CD14-positive monocyte (primary cell): ENCODE data around the gene PCGF1. TPM values are rescaled to one million over a fixed set of nuclear protein-coding genes. Genes with fewer than 3 reads are reported as not detected.

Experiments used
- DNase-seq, 3 donors: peaks; one replicate each; pipeline ENCODE4 v3.0.0-alpha.2; 2011 to 2022
- H2AFZ ChIP-seq: 2 replicates; pipeline ENCODE4 v1.6.0; 2012; ENCODE audit warnings: mild to moderate bottlenecking, low read depth, low read length, inconsistent platforms; ENCODE audit not compliant: insufficient read depth, poor library complexity, severe bottlenecking
- H3K27ac ChIP-seq, 2 donors: 1 replicate in 1 of 2; 2 replicates in 1 of 2; pipeline ENCODE4 v1.5.1; 2012 to 2013; ENCODE audit warnings: low read length in 2 of 2, control low read depth in 1 of 2, inconsistent platforms in 1 of 2, low read depth in 1 of 2, mild to moderate bottlenecking in 1 of 2
- H3K27me3 ChIP-seq, 2 donors: one replicate each; pipeline versions ENCODE4 v1.6.0 to v1.6.1; 2011 to 2013; ENCODE audit warnings: low read length in 2 of 2; ENCODE audit not compliant: control insufficient read depth in 2 of 2, insufficient read depth in 2 of 2
- H3K36me3 ChIP-seq, 2 donors: replicated peaks in 1 of 2; 1 replicate in 1 of 2; 2 replicates in 1 of 2; pipeline versions ENCODE4 v1.5.1 to v1.6.1; 2012 to 2013; ENCODE audit warnings: low read length in 2 of 2, control low read depth in 1 of 2, inconsistent platforms in 1 of 2, mild to moderate bottlenecking in 1 of 2; ENCODE audit not compliant: insufficient read depth in 2 of 2, control insufficient read depth in 1 of 2
- H3K4me1 ChIP-seq, 2 donors: 1 replicate in 1 of 2; 2 replicates in 1 of 2; pipeline versions ENCODE4 v1.5.1 to v1.6.1; 2012 to 2013; ENCODE audit warnings: low read length in 2 of 2, control low read depth in 1 of 2, inconsistent platforms in 1 of 2, mild to moderate bottlenecking in 1 of 2, moderate library complexity in 1 of 2; ENCODE audit not compliant: insufficient read depth in 2 of 2, control insufficient read depth in 1 of 2
- H3K4me2 ChIP-seq: replicated peaks from 2 replicates; pipeline ENCODE3; 2012; ENCODE audit warnings: low read length, moderate library complexity, mild to moderate bottlenecking; ENCODE audit not compliant: poor library complexity, severe bottlenecking; ENCODE audit errors: extremely low read depth
- H3K4me3 ChIP-seq, 3 experiments: fragments of 200-600 bp in 1 of 3; sonication (generic) in 1 of 3; replicated peaks in 1 of 3; 1 replicate in 2 of 3; 2 replicates in 1 of 3; pipeline ENCODE4 v1.5.1; 2011 to 2013; ENCODE audit warnings: low read length in 3 of 3, mild to moderate bottlenecking in 3 of 3, control low read depth in 2 of 3, low read depth in 2 of 3, inconsistent platforms in 1 of 3, moderate library complexity in 1 of 3
- H3K79me2 ChIP-seq: 2 replicates; pipeline ENCODE4 v1.6.0; 2012; ENCODE audit warnings: mild to moderate bottlenecking, control low read depth, inconsistent platforms, low read length, moderate library complexity; ENCODE audit not compliant: insufficient read depth
- H3K9ac ChIP-seq: 2 replicates; pipeline ENCODE4 v1.6.0; 2017; ENCODE audit warnings: low read length, mild to moderate bottlenecking; ENCODE audit not compliant: insufficient read depth, poor library complexity, severe bottlenecking
- H3K9me3 ChIP-seq, 2 donors: replicated peaks in 1 of 2; 1 replicate in 1 of 2; 2 replicates in 1 of 2; pipeline versions ENCODE4 v1.5.1 to v1.6.1; 2012 to 2013; ENCODE audit warnings: low read length in 2 of 2, control low read depth in 1 of 2; ENCODE audit not compliant: control insufficient read depth in 1 of 2, insufficient read depth in 1 of 2
- H4K20me1 ChIP-seq: 2 replicates; pipeline ENCODE4 v1.6.0; 2012; ENCODE audit warnings: mild to moderate bottlenecking, low read length, control low read depth, moderate library complexity; ENCODE audit not compliant: insufficient read depth
- H3K27ac Mint-ChIP-seq, 7 donors: one replicate each; pipeline ENCODE4 v1.8.0; 2020; ENCODE audit warnings: mild to moderate bottlenecking in 7 of 7, mixed read lengths in 7 of 7, moderate library complexity in 6 of 7, inconsistent platforms in 2 of 7
- H3K27me3 Mint-ChIP-seq, 3 donors: one replicate each; pipeline ENCODE4 v1.8.0; 2021 to 2022; ENCODE audit warnings: low read depth in 3 of 3, mild to moderate bottlenecking in 3 of 3, mixed read lengths in 3 of 3, moderate library complexity in 3 of 3, inconsistent platforms in 1 of 3
- H3K36me3 Mint-ChIP-seq, 2 donors: one replicate each; pipeline ENCODE4 v1.8.0; 2020; ENCODE audit warnings: mixed read lengths in 2 of 2, inconsistent platforms in 1 of 2, mild to moderate bottlenecking in 1 of 2
- H3K4me1 Mint-ChIP-seq: one replicate; pipeline ENCODE4 v1.8.0; 2020; ENCODE audit warnings: mild to moderate bottlenecking, mixed read lengths
- H3K4me3 Mint-ChIP-seq, 2 donors: one replicate each; pipeline ENCODE4 v1.8.0; 2020; ENCODE audit warnings: mild to moderate bottlenecking in 2 of 2, mixed read lengths in 2 of 2, moderate library complexity in 1 of 2
- H3K9me3 Mint-ChIP-seq, 7 donors: one replicate each; pipeline ENCODE4 v1.8.0; 2020 to 2022; ENCODE audit warnings: mixed read lengths in 7 of 7, mild to moderate bottlenecking in 6 of 7, moderate library complexity in 6 of 7, inconsistent platforms in 2 of 7
- CTCF ChIP-seq: fragments of 200-600 bp; IDR thresholded peaks from one replicate; pipeline ENCODE4 v1.8.0; 2022; ENCODE audit warnings: antibody characterized with exemption, mild to moderate bottlenecking
- WGBS: methylation state at CpG from one replicate; pipeline ENCODE4 v1.1.5; 2013; ENCODE audit warnings: missing lambda C conversion rate; ENCODE audit not compliant: insufficient coverage; 5-methylcytosine and 5-hydroxymethylcytosine counted together
- intact Hi-C, 2 donors: fragments of 100-400 bp; cut with micrococcal nuclease; formaldehyde crosslinking; loops; one replicate each; pipeline versions ENCODE4 v1.15.0 to v1.15.1; 2023
- polyA plus RNA-seq, 3 donors: library from polyadenylated mRNA; depleted of rRNA in 1 of 3; unstranded in 2 of 3; stranded (reverse) in 1 of 3; fragments of 300-500 nt in 2 of 3; fragments of >200 nt in 1 of 3; fragmentation: Illumina TruSeq in 2 of 3; gene quantifications; 1 replicate in 2 of 3; 2 replicates in 1 of 3; pipeline ENCODE4 v1.2.3, GENCODE V29; 2012 to 2021

PCGF1 gene
- polyA plus RNA-seq, 3 donors: 18.0 to 30.5 (median 20.5) TPM

GRCh38 chr2:74526649-74527230 is 19.2 kb upstream of the PCGF1 start:
- H3K4me3 ChIP-seq: no peak overlapping the region
- peak overlapping the region; percentile 76 to 91 (median 84) for H3K27ac Mint-ChIP-seq
- no peaks in the 10 kb centered on the region for H3K9me3 ChIP-seq
- intact Hi-C loops: loop anchor here (5.0 kb wide), 2 partner anchors 44 to 69 kb away; partner anchors contain the start of genes INO80B (in 2 of the 2), WBP1 (in 2 of the 2), CCDC142 (in 1 of the 2) and TTC31 (in 1 of the 2)
- TF ChIP-seq CTCF: no peak
- H3K4me1 ChIP-seq: peaks cover 28 to 45% of the 10 kb centered on the region in 2 donors
- H3K36me3 Mint-ChIP-seq: peaks cover 24 to 37% of the 10 kb centered on the region in 2 donors
- H3K9me3 Mint-ChIP-seq: peaks cover 0 to 8% (median 0%) of the 10 kb centered on the region in 7 donors
- H4K20me1 ChIP-seq: peaks cover 26% of the 10 kb centered on the region
- H3K4me3 Mint-ChIP-seq: peak overlapping the region in 1 of 2 donors; percentile 52
- no peaks in the 10 kb centered on the region for H3K27me3 ChIP-seq
- peaks cover 29% of the 10 kb centered on the region for H3K79me2 ChIP-seq
- H3K9ac ChIP-seq: no peak overlapping the region
- no peak for DNase-seq
- peak overlapping the region; percentile 34 to 59 for H3K27ac ChIP-seq
- H3K27me3 Mint-ChIP-seq: peaks cover 6 to 12% (median 11%) of the 10 kb centered on the region in 3 donors
- peaks cover 38% of the 10 kb centered on the region for H3K4me1 Mint-ChIP-seq
- H3K36me3 ChIP-seq: peaks cover 17 to 25% of the 10 kb centered on the region in 2 donors
- no peak overlapping the region for H3K4me2 ChIP-seq
- WGBS: 98% methylated on average over 5 of the region's 11 CpGs
- no peak overlapping the region for H2AFZ ChIP-seq

DNA sequence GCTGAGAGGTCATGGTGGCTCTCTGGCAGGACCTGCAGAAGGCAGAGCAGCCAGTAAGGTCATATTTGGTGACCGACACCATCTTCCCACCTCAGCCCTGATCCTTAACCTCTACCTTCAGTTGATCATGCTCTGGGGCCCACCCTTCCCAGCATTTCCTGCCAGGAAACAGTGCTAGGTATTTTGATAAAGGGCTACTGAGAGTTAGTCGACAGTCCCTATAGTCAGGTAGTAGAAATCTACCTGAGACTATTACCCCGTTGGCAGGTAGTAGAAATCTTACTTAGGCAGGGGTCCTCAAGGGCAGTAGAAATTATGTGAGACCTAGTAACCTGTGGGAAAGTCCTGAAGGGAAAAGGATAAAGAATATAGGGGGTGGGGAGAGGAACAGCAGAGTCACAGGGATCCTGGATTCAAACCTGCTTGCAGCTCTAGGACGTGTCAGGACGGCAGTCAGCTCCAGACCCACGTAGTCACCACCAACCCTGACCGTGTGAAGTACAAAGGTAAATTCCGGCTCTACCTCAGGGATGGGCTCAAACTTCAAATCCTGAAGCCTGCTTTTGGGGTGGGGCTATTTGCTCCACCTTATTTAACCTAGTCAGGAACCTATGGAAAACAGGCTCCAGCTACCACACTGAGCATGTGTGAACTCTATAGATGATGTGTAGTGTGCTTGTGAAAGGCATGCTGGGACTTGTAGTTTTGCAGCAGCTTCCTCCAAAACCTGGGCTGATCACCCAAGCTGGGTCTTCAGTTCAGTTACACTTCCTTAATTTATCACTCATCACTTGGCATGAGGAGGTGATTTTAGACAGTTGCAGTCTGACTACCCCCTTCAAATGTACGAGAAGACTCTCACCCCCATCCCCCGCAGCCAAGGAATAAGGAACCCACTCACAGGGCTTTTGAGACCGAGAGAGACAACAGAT is 18.5 kb upstream of the PCGF1 start, which contains the start of gene DQX1:
TSS of gene DQX1 (minus strand) at position 515 of the 932 bp plus-strand sequence. CDS start at position 13, 502 bp downstream.
- Histone ChIP-seq H3K36me3 (peaks cover 17 to 25% of the 10 kb centered on the region in 2 donors), H3K27ac (peak within 1 kb of the TSS; percentile 34 to 59), H3K79me2 (peaks cover 29% of the 10 kb centered on the region), H3K27me3 (peaks cover 0 to 2% of the 10 kb centered on the region in 2 donors), H3K4me1 (peaks cover 22 to 37% of the 10 kb centered on the region in 2 donors), H3K9ac (no peak within 1 kb of the TSS), H4K20me1 (peaks cover 26% of the 10 kb centered on the region), H3K9me3 (no peaks in the 10 kb centered on the region), H3K4me2 (no peak within 1 kb of the TSS), H3K4me3 (no peak within 1 kb of the TSS), H2AFZ (no peak within 1 kb of the TSS)
- 63% methylated on average over 2 of the region's 11 CpGs for WGBS
- Mint-ChIP-seq H3K27me3 (peaks cover 13 to 18% (median 17%) of the 10 kb centered on the region in 3 donors), H3K27ac (peak within 1 kb of the TSS; percentile 76 to 91 (median 84)), H3K36me3 (peaks cover 24 to 37% of the 10 kb centered on the region in 2 donors), H3K4me3 (peak within 1 kb of the TSS in 1 of 2 donors; percentile 52), H3K9me3 (peaks cover 0 to 10% (median 0%) of the 10 kb centered on the region in 7 donors), H3K4me1 (peaks cover 32% of the 10 kb centered on the region)
- DNase-seq: peak; percentile 75 to 91 (median 78)
- TF ChIP-seq CTCF: no peak
- intact Hi-C loops: loop anchor here (5.0 kb wide), 2 partner anchors 44 to 69 kb away; partner anchors contain the start of genes INO80B (in 2 of the 2), WBP1 (in 2 of the 2), CCDC142 (in 1 of the 2) and TTC31 (in 1 of the 2)
